Lung microvascular endothelial cell (primary cell): ENCODE results near the gene CSF2RB. TPM values are rescaled to one million over a fixed set of nuclear protein-coding genes. Genes with fewer than 3 reads are reported as not detected.

ENCODE experiments used
- DNase-seq, 2 donors: peaks; one replicate each; pipeline versions ENCODE4 v3.0.0 to v3.0.0-alpha.2; 2010; ENCODE audit warnings: low read depth in 2 of 2
- total RNA-seq: library from RNA; depleted of rRNA; stranded (reverse); fragments of >200 nt; gene quantifications from 2 replicates; pipeline ENCODE4 v1.2.1, GENCODE V29; 2014

Gene CSF2RB
- 1.4 and 2.0 TPM in 2 replicates for total RNA-seq

- DNase-seq: peak; percentile 36 to 37
Measured at GRCh38 chr22:36913427-36914389, at the start of gene CSF2RB. CSF2RB (plus strand) TSS chr22:36913628; CDS start chr22:36922208, 8,580 bp downstream.

- DNase-seq: no peak
Measured at GRCh38 chr22:36863979-36864378, 49.4 kb upstream of the CSF2RB start.

GRCh38 chr22:36864454-36865215, 48.8 kb upstream of the CSF2RB start:
- DNase-seq: no peak

GRCh38 chr22:36865346-36865745, 48.1 kb upstream of the CSF2RB start:
- DNase-seq: peak in 1 of 2 donors; percentile 24

- DNase-seq: no peak
Measured at GRCh38 chr22:36867695-36868094, 45.7 kb upstream of the CSF2RB start.

GRCh38 chr22:36868546-36869181, 44.8 kb upstream of the CSF2RB start:
- DNase-seq: no peak

GRCh38 chr22:36870250-36870649, 43.2 kb upstream of the CSF2RB start:
- DNase-seq: no peak

GRCh38 chr22:36871669-36872081, 41.8 kb upstream of the CSF2RB start:
- DNase-seq: no peak

GRCh38 chr22:36872084-36872483, 41.3 kb upstream of the CSF2RB start:
- no peak for DNase-seq

- no peak for DNase-seq
Measured at GRCh38 chr22:36872866-36873498, 40.4 kb upstream of the CSF2RB start.

GRCh38 chr22:36873614-36874308, 39.7 kb upstream of the CSF2RB start:
- DNase-seq: peak; percentile 72 to 76

- no peak for DNase-seq
Measured at GRCh38 chr22:36874309-36874696, 39.1 kb upstream of the CSF2RB start.

GRCh38 chr22:36874736-36875135, 38.7 kb upstream of the CSF2RB start:
- peak in 1 of 2 donors; percentile 19 for DNase-seq

- DNase-seq: no peak
Measured at GRCh38 chr22:36875741-36876140, 37.7 kb upstream of the CSF2RB start.

- peak in 1 of 2 donors; percentile 56 for DNase-seq
Measured at GRCh38 chr22:36879775-36880174, 33.7 kb upstream of the CSF2RB start.

- no peak for DNase-seq
Measured at GRCh38 chr22:36881504-36882245, 31.8 kb upstream of the CSF2RB start.

GRCh38 chr22:36884349-36885158, 28.9 kb upstream of the CSF2RB start:
- DNase-seq: no peak

- no peak for DNase-seq
Measured at GRCh38 chr22:36885474-36885873, 28.0 kb upstream of the CSF2RB start.

GRCh38 chr22:36886016-36886415, 27.4 kb upstream of the CSF2RB start:
- no peak for DNase-seq
